DMS 273 (cell line): ENCODE measurements around the gene RETREG3.

Source experiments
- DNase-seq: peaks from one replicate; lab custom pipeline; 2025; ENCODE audit not compliant: unreplicated experiment; lab: John Stamatoyannopoulos, UW

Gene RETREG3

DNA sequence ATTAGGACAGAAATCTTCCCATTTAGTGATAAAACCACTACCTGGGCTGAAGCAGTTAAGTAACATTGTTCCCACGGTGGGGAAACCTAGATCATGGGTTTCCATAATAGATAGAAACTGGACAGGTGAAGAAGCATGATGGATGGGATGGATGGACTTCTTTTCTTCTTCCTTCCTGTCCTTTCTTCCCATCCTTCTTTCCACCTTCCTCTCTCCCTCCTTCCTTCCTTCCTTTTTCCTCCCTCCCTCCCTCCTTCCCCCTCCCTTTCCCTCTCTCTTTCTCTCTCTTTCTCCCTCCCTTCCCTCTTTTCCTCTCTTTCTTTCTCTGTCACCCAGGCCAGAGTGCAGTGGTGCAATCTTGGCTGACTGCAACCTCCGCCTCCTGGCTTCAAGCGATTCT lies 34.7 kb downstream of the RETREG3 start:
- DNase-seq, result no peak

DNA sequence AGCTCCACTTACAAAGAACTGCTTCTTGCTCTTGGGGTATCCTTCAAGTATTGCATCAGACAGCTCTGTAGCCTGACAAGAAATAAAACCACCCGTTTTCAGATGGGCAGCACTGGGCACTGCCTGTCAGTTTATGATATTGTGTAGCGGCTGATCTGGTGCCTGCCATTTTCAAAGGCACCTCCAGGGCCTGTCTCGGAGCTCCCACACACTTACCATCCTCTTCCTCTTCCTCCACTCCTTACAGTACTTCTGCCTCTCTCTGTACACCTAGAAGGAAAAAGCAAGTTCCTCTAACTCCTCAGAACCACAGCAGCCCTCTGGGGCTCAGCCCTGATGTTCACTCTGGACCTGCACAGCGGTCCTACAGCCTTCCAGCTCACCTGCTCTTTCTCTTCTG lies 36.1 kb downstream of the RETREG3 start:
- no peak for DNase-seq

DNA sequence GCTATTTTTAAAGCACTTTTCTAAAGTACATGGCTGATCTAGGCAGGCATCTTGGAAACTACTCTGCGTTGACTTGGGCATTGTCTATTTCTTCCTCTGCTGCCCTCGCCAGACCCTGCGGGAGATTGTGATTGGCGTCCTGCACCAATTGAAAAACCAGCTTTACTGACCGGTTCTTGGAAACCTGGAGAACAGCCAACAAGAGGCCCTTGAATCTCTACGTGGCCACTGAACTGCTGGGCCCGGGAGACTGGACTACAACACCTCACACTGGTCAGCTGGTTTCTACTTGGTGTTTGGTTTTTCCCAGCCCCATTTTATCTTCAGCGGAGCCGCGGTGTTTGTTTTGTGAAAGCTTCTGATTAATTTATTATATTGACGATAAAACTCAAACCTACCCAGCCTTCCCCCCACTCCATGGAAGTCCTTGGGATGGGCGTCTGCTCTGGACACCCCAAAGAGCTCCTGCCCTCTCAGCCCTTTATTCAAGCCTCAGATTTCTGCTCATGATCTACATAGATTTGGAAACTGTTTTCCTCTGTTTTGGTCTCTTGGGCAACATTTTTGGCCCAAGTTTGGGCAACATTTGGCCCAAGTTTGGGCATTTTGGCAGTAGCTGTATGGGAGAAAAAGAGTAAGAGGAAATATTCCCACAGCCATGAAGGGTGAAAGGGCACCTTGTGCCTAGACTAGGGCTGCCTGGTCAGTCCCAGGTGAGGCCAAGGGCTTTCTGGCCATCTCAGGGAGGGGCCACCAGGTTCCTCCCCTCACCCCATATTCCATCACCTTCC lies 37.5 kb downstream of the RETREG3 start:
- no peak for DNase-seq

DNA sequence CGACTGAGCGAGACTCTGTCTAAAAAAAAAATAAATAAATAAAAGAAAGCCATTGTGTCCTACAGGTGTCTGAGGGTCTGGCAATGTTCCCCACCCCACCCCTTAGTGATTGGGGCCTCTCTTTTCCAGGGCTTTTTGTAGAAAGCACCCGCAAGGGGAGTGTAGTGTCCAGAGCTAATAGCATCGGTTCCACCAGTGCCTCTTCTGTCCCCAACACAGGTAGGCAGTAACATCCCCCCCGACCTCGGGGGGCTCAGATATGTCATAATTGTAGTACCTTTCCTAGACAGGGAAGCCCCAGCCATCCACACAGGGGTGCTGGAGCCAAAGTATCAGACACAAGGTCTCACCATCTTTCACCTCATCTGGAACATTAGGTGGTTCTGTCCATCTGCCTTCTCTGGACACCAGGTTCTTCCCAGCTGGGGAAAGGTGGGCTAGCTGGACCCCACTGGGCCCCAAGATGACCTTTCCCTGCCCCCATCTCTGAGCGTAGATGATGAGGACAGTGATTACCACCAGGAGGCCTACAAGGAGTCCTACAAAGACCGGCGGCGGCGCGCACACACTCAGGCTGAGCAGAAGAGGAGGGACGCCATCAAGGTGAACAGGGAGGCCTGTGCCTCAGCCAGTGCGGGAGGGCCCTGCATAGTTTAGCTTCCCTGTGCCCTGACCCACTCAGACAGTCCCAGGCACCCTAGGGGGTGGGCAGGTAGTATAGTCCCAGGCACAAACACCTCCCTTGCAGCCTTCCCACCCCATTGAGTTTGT lies 40.6 kb downstream of the RETREG3 start:
- DNase-seq, result no peak

DNA sequence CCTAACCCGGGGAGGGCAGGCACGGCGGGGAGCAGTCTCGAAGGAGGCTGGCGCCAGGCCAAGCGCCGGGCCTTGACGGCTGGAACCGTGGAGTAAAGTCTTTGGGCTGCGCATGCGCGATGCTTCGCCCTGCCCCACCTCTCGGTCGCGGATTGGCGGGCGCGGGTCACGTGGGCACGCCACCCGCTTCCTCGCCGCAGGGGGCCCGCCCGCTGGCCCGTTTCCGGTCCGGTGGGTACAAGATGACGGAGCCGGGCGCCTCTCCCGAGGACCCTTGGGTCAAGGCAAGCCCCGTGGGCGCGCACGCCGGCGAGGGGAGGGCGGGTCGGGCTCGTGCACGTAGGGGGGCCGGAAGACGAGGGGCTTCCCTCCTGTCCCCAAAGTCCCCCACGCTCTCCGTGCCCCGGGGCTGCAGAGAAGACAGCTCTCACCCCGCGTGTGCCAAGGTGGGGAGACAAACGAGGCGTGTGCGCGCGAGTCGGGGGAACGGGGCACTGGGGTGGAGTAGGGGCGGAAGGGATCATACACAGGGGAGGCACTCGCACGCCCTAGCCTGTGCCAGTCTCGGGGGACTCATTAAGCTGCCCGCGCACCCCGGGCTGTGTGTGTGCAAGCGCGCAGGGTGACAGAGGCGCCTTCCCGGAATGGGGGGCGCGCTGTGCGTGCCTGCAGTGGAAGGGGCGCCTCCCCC lies 42.1 kb downstream of the RETREG3 start, which contains the start of gene MLX:
TSS of gene MLX (plus strand) at position 218 of the 691 bp plus-strand sequence. CDS start at position 243, 25 bp downstream.
- DNase-seq, result peak; percentile 98

DNA sequence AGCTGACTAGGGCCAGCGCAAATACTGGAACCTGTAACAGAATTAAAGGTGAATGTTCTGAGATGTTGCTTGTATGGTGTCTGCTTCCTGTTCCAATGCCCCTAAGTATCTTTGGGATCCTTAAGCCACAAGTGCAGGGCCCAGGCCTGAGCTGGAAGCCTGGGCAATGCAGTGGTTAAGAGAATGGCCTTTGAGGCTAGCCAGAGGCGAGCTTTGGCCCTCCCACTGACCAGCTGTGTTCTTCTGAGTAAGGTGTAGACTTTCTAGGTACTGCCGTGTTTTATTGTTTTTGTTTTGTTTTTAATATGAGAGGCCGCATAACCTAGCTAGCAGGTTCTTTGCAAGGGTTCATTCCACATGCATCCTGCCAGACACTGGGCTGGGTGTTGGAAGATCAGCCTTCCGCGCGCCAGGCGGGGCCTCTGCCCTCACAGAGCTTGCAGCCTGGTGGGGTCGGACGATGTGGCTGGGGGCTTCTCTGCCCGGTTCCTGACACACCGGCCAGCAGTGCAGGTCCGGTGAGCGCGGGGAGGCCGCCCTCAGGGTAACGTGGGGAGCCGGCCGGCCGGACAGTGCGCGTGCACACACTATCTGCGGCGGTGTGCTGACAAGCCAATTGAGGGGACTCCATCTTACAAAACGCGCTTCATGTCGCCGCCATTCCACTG lies 42.8 kb downstream of the RETREG3 start:
- no peak for DNase-seq

DNA sequence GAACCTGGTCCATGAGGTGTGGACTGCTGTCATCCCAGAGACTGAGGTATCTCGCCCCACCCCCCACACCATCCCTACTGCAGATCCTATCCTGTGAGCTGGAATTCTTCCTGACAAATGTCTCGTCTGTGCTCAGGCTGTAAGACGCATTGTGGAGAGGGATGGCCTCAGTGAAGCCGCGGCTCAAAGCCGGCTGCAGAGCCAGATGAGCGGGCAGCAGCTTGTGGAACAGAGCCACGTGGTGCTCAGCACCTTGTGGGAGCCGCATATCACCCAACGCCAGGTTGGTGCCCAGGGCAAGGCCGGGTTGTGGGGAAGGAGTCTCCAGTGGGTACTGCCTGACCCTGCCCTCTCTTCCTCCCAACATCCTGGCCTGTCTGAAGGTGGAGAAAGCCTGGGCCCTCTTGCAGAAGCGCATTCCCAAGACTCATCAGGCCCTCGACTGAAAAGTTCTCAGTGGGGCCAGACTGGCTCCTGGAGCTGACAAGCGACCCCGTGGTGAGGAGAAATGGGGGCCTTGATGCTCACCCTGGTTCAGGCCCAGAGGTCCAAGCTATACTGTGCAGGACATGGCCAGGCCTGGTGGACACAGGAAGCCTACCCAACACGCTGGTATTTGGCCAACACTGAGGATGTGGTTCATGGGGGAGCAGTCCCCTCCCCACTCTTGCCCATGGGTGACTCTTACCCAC lies 43.5 kb downstream of the RETREG3 start:
- DNase-seq, result no peak

DNA sequence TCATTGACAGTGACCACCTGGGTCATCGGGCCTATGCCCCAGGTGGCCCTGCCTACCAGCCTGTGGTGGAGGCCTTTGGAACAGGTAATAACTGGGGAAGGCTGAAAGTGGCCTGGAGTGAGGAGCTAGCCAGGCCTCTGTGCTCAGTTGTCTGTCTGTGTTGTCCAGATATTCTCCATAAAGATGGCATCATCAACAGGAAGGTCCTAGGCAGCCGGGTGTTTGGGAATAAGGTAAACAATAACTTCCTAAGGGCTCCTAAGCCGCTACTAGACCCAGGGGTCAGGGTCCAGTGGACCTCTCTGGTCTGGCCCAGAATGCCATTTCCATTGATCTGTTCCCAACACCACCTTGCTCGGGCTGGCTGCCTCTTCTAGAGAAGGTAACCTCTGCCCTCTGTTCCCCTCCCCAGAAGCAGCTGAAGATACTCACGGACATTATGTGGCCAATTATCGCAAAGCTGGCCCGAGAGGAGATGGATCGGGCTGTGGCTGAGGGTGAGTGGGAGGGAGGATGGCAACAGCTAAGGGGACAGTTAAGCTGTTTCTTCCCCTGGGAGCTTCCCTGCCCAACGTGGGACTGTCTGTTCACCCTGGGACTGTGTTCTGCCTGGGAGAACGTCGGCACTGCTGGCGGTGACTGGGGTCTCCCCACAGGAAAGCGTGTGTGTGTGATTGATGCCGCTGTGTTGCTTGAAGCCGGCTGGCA lies 44.2 kb downstream of the RETREG3 start:
- no peak for DNase-seq

- DNase-seq, result no peak
Observed at GRCh38 chr17:42563950-42564349, 45.2 kb downstream of the RETREG3 start.

DNA sequence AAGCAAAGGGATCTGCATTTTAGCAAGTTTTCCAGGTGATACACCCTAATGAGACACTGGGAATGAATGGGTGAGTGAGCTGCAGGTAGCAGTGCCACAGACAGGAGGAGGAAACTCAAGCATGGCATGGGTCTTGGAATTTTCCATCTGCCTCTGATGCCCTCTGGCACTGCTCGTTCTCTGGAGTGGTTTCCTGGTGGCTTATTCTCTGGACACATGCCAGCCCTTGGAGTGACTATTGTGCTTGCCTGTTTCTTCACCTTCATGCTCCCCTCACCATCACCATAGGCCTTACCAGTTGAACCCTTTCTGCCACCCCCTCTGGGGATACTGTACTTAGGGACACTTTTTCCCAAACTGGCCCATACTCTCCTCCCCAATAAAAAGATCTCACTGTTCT lies 45.6 kb downstream of the RETREG3 start:
- peak; percentile 36 for DNase-seq

DNA sequence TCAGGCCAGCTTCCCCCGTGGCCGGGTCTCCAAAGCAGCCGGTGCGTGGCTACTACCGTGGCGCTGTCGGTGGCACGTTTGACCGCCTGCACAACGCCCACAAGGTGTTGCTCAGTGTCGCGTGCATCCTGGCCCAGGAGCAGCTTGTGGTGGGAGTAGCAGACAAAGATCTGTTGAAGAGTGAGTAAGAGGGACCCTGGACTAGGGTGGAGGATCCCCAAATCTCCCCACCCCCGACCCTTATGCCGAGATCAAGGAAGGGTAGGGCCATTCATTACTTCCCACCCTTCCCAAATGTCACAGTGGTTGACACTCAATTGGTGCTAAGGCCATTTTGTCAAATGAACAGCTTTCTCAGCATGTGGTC lies 46.0 kb downstream of the RETREG3 start:
- no peak for DNase-seq

- peak; percentile 55 for DNase-seq
Observed at GRCh38 chr17:42562388-42563142, 46.6 kb downstream of the RETREG3 start.

GRCh38 chr17:42561897-42562387 lies 47.2 kb downstream of the RETREG3 start, which contains the start of gene COASY:
Gene COASY (plus strand): TSS chr17:42562148. CDS start chr17:42562623, 475 bp downstream.
- DNase-seq, result peak; percentile 94

GRCh38 chr17:42560246-42560645 lies 48.9 kb downstream of the RETREG3 start:
- no peak for DNase-seq

GRCh38 chr17:42559075-42559474 lies 50.1 kb downstream of the RETREG3 start:
- DNase-seq, result peak; percentile 27

DNA sequence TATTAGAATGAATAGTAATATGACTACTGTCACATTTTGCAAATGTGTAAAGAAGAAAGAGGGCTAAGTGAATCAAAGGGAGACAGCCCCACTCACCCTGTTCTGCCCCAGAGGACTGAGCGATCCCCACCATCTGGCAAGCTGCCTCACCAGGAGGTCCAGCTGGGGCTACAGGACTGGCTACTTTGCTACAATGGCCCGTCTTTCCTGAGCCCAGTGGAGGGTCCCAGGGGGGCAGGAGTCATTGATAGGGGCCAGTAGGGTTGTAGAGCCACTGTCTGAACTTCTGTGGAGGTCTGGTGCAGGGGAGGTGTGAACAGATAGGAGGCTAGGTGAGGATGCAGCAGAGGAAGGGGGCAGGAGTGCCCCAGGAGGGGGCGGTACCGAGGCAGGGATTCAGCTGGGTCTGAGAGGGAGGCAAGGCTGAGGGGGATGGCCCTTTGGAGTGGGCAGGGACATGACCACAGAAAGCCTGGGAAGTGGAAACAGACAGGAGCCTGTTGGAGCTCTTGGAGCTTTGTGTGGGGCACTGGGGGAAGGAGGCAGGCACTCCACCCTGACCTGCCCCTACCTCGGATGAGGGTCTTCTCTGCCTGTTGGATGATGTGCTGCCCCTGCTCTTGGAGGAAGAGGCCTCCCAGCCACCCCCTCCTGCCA lies 53.1 kb downstream of the RETREG3 start:
- DNase-seq, result peak; percentile 24

DNA sequence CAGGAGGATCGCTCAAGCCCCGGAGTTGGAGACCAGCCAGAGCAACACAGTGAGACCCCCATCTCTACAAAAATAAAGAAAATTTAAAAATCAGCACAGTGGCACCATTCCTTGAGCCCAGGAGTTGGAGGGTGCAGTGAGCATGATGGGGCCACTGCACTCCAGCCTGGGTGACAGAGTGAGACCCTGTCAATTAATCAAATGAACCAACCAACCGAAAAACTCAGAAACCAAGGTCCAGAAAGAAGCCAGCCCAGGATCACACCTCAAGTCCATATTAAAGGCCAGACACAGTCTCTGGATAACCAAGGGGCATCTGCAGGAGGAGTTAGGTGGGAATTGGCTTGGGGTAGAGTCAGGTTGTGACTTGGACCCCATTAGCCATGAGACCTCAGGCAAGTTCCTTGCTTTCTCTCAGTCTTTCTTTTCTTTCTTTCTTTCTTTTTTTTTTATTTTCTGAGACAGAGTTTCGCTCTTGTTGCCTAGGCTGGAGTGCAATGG lies 54.0 kb downstream of the RETREG3 start:
- no peak for DNase-seq
